GM12891 (cell line): ENCODE measurements around the gene TFPT.

Experiments used
- POLR2A ChIP-seq: IDR thresholded peaks from 2 replicates; pipeline ENCODE4 v1.6.1; 2011; ENCODE audit warnings: low read depth, low read length, control low read depth
- POLR2AphosphoS5 ChIP-seq: IDR thresholded peaks from 2 replicates; pipeline ENCODE4 v1.6.1; 2011; ENCODE audit warnings: low read depth, low read length, control low read depth
- TAF1 ChIP-seq: IDR thresholded peaks from 2 replicates; pipeline ENCODE4 v1.6.1; 2011; ENCODE audit warnings: low read depth, low read length, control low read depth

DNA sequence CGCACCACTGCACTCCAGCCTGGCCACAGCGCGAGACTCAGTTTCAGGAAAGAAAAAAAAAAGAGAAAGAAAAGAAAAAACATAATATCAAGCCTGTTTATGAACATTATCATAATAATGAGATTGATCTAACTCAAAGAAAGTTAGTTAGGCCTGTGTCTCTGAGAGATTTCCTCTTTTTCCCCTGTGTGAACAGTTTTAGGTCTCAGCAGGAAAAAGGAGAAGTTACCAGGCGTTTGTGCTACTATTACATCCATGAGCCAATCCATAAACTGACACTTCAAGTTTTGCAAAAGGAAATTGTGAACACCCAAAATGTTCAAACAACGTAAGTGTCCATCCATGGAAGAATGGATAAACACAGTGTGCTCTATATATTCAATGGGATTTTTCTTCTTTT lies 38.1 kb downstream of the TFPT start:
- TF ChIP-seq POLR2A (no peak), POLR2AphosphoS5 (no peak), TAF1 (no peak)
